ENCODE results near the gene WDR20. TPM values are rescaled to one million over a fixed set of nuclear protein-coding genes. Genes with fewer than 3 reads are reported as not detected.

WDR20 gene
- total RNA-seq, 1 donor from 2014 or later = 26.2 TPM

GRCh38 chr14:102177161-102177560 lies 37.5 kb downstream of the WDR20 start:
- TF ChIP-seq, protein P1, sequence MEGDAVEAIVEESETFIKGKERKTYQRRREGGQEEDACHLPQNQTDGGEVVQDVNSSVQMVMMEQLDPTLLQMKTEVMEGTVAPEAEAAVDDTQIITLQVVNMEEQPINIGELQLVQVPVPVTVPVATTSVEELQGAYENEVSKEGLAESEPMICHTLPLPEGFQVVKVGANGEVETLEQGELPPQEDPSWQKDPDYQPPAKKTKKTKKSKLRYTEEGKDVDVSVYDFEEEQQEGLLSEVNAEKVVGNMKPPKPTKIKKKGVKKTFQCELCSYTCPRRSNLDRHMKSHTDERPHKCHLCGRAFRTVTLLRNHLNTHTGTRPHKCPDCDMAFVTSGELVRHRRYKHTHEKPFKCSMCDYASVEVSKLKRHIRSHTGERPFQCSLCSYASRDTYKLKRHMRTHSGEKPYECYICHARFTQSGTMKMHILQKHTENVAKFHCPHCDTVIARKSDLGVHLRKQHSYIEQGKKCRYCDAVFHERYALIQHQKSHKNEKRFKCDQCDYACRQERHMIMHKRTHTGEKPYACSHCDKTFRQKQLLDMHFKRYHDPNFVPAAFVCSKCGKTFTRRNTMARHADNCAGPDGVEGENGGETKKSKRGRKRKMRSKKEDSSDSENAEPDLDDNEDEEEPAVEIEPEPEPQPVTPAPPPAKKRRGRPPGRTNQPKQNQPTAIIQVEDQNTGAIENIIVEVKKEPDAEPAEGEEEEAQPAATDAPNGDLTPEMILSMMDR (IDR thresholded peaks at IDR 0.05) = no peak
- no peaks in the 10 kb centered on the region for H3K4me1 ChIP-seq
- no peak overlapping the region for H3K27ac ChIP-seq
- intact Hi-C loops (cut with DNase I) = no loop called here
- H3K9me3 ChIP-seq = no peaks in the 10 kb centered on the region
- no peaks in the 10 kb centered on the region for H3K36me3 ChIP-seq
- ATAC-seq = no peak
- DNase-seq = no peak
- H3K4me3 ChIP-seq = no peak overlapping the region
- H3K27me3 ChIP-seq (ENCODE audit: low read depth) = no peaks in the 10 kb centered on the region

DNA sequence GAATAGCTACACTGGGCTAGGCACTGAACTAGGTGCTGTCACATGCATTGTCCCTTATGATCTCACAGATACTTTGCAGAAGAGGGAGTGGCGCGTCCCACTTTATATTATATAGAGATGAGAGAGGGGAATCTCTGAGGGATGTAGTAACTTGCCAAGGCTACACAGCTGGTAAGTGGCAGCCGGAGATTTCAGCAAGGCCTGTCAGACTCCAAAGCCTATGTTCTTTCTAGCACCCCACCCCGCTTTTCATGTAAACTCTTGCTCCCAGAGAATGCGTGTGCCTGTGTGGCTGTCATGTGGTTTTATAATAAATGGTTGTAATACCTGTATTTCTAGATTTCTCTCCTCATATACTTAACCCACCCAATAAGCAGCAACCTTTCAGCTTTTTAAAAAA lies 39.1 kb downstream of the WDR20 start:
- no peaks in the 10 kb centered on the region for H3K27me3 ChIP-seq (ENCODE audit: low read depth)
- no peaks in the 10 kb centered on the region for H3K9me3 ChIP-seq
- TF ChIP-seq, protein P1 (IDR thresholded peaks at IDR 0.05) = no peak
- ATAC-seq (no peak), DNase-seq (no peak)
- intact Hi-C loops (cut with DNase I) = no loop called here
- no peaks in the 10 kb centered on the region for H3K4me1 ChIP-seq
- H3K4me3 ChIP-seq = no peak overlapping the region
- H3K27ac ChIP-seq = no peak overlapping the region
- no peaks in the 10 kb centered on the region for H3K36me3 ChIP-seq

GRCh38 chr14:102180248-102180998 lies 40.7 kb downstream of the WDR20 start:
- H3K27ac ChIP-seq = no peak overlapping the region
- no peak overlapping the region for H3K4me3 ChIP-seq
- H3K4me1 ChIP-seq = no peaks in the 10 kb centered on the region
- H3K9me3 ChIP-seq = no peaks in the 10 kb centered on the region
- H3K36me3 ChIP-seq = no peaks in the 10 kb centered on the region
- intact Hi-C loops (cut with DNase I) = no loop called here
- no peak for ATAC-seq
- no peak for DNase-seq
- H3K27me3 ChIP-seq (ENCODE audit: low read depth) = no peaks in the 10 kb centered on the region
- TF ChIP-seq, protein P1 (IDR thresholded peaks at IDR 0.05) = no peak

DNA sequence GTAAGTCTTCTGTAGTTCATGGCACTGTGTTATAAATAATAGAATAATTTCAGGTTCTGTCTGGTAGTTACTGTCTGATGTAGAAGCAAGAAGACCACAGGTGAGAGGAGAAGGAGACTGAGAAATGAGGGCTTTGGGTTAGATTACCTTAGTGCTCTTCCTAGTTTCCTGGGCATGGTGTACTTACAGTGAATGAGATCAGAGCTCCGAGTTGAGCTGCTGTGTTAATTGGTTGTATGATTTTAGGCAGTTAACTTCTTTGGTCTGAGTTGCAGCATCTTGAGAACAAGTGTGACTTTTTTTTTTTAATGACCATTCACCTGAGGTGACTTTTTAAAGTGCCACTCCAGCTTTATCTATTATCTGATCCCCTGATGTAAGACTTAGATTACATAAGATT lies 41.5 kb downstream of the WDR20 start:
- H3K4me3 ChIP-seq = no peak overlapping the region
- ATAC-seq = no peak
- H3K36me3 ChIP-seq = no peaks in the 10 kb centered on the region
- no peaks in the 10 kb centered on the region for H3K27me3 ChIP-seq (ENCODE audit: low read depth)
- H3K9me3 ChIP-seq = no peaks in the 10 kb centered on the region
- DNase-seq = no peak
- H3K27ac ChIP-seq = no peak overlapping the region
- intact Hi-C loops (cut with DNase I) = no loop called here
- TF ChIP-seq, protein P1 (IDR thresholded peaks at IDR 0.05) = no peak
- peaks cover 1% of the 10 kb centered on the region for H3K4me1 ChIP-seq

DNA sequence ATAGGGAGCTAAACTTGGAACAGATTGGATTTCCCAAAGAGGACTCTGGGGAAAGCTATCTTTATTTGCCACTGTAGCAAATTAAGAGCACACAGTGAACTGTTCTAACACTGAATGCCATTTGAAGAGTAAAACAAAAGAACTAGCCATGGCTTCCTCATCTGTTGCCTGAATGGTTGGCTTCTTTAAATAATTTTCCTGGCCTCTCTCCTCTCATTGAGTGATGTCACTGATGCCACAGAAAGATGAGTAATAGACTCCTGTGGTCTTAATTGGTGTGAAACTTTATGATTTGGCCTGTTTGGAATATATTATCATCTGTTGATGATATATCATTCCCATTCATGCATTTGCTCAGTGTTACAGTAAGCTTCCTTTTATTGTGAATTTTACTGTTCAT lies 42.5 kb downstream of the WDR20 start:
- H3K27me3 ChIP-seq (ENCODE audit: low read depth) = no peaks in the 10 kb centered on the region
- no peaks in the 10 kb centered on the region for H3K36me3 ChIP-seq
- no peak overlapping the region for H3K4me3 ChIP-seq
- DNase-seq = no peak
- no peaks in the 10 kb centered on the region for H3K9me3 ChIP-seq
- TF ChIP-seq, protein P1 (IDR thresholded peaks at IDR 0.05) = no peak
- intact Hi-C loops (cut with DNase I) = no loop called here
- no peak for ATAC-seq
- no peak overlapping the region for H3K27ac ChIP-seq
- H3K4me1 ChIP-seq = peaks cover 10% of the 10 kb centered on the region
